IPS-18c (cell line): Measurements from ENCODE around the gene TMEM214.

Experiments used
- H3K4me3 ChIP-seq: 2 replicates; pipeline ENCODE4 v1.7.0; 2013; ENCODE audit warnings: low read depth, mild to moderate bottlenecking, low read length, moderate library complexity; ENCODE audit not compliant: insufficient read depth
- H3K9me3 ChIP-seq: one replicate; pipeline ENCODE4 v1.6.1; 2013; ENCODE audit warnings: mild to moderate bottlenecking, low read length, moderate library complexity; ENCODE audit not compliant: control insufficient read depth, insufficient read depth

TMEM214 gene

DNA sequence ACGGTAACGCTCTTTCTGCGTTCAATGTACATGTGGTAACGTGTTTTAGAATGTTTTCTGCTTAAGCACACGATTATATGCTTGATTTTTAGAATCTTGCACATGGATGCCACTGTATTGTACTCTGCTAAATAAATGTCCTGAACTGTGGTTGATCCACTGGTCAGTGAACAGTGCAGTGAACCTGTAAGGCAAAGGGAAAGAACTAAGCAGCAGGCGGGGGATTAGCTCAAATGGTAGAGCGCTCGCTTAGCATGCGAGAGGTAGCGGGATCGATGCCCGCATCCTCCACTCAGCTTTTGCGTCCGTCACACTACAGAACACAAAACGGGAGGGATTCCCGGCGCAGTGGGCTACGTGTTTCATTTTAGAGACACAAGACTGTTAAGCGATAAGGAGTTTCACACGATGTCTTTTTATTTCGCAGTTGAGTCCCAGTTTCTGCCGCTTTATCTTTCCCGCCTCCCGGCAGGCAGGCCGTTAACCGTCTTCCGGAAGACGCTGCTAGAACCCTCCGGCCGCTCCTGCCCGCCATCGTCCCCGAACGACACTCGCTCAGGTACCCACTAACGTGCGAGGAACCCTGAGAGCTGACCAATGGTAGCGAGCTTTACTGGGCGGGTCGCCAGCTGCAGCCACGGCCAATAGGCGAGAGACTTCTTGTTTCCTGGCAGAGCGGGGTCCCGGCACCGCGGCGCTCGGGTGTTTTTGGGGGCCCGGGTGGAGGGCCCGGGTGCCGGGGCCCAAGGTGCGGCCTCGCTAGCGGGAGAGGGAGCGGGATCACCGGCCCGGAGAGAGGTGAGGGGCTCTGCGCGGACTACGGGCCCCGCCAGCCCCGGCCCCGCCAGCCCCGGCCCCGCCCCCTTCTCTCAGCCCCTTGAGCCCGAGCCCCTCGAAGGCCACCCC is 18.5 kb downstream of the TMEM214 start, which contains the start of gene AGBL5:
Gene AGBL5 (plus strand): TSS at position 673 of the 906 bp plus-strand sequence. CDS start 1,291 bp downstream, outside the sequence.
- peak within 1 kb of the TSS; percentile 90 for H3K4me3 ChIP-seq
- H3K9me3 ChIP-seq = peaks cover 2% of the 10 kb centered on the region

GRCh38 chr2:27051902-27052645 is 19.3 kb downstream of the TMEM214 start:
- Histone ChIP-seq H3K4me3 (peak overlapping the region; percentile 90), H3K9me3 (peaks cover 2% of the 10 kb centered on the region)

- Histone ChIP-seq H3K9me3 (peaks cover 2% of the 10 kb centered on the region), H3K4me3 (no peak overlapping the region)
These were observed 20.6 kb downstream of the TMEM214 start for GRCh38 chr2:27053321-27053720.

GRCh38 chr2:27053776-27054175 is 21.0 kb downstream of the TMEM214 start:
- H3K9me3 ChIP-seq = peaks cover under 1% of the 10 kb centered on the region
- H3K4me3 ChIP-seq = no peak overlapping the region

DNA sequence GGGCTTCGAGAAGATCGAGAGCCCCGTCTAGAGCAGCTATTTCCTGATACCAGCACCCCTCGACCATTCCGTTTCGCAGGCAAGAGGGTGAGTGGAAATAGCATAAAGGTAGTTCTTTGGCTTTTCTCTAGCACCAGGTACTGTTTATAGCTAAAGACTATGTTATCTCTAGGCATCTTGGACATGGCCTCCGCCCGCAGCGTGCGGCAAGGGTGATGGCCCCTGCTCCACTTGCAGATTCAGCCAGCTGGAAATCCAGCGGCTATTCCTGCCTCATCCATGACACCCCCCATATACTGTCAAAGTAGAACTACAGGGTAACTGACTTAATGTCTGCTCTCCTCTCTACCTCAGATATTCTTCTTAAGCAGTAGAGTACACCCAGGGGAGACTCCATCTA is 22.0 kb downstream of the TMEM214 start:
- H3K9me3 ChIP-seq = no peaks in the 10 kb centered on the region
- H3K4me3 ChIP-seq = no peak overlapping the region

DNA sequence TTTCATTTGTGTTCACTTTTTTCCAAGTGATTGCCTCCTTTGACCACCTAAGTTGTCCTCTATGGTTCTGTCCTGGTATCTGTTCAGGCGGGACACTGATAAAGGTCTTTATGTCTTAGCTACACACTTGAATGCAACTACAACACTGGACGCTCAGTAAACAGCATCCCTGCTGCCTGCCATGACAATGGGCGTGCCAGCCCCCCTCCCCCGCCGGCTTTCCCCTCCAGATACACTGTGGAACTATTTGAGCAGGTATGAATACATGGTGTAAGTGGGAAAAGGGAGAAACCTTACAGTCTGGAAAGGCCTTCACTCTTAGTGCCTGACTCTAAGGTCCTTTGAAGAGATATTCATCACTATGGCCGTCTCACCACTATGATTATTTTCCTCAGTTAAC is 24.4 kb downstream of the TMEM214 start:
- H3K4me3 ChIP-seq = no peak overlapping the region
- H3K9me3 ChIP-seq = no peaks in the 10 kb centered on the region

- Histone ChIP-seq H3K9me3 (no peaks in the 10 kb centered on the region), H3K4me3 (no peak overlapping the region; the same call in 1 of the 2 replicates)
These were observed 25.4 kb downstream of the TMEM214 start for GRCh38 chr2:27058210-27058609.

- H3K4me3 ChIP-seq = no peak overlapping the region
- H3K9me3 ChIP-seq = no peaks in the 10 kb centered on the region
These were observed 26.5 kb downstream of the TMEM214 start for GRCh38 chr2:27059141-27059820.

DNA sequence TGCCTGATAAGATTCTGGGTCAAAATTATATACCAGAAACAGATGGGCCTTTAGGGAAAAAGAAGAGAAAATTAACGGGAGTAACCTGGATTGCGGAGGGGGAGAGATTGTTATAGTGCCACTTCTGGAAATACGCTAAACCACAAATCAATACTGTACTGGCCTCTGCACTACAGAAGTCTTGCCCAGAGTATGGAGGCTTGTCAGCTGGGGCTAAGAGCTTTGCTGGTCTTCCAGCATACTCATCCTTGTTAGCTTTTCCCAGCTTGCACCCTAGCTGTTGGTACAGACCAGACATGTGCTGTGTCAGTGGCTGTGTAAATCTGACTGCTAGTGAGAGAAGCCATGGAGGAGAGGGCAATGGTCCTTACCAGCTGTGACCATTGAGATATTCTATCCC is 27.6 kb downstream of the TMEM214 start:
- no peak overlapping the region for H3K4me3 ChIP-seq
- H3K9me3 ChIP-seq = no peaks in the 10 kb centered on the region

DNA sequence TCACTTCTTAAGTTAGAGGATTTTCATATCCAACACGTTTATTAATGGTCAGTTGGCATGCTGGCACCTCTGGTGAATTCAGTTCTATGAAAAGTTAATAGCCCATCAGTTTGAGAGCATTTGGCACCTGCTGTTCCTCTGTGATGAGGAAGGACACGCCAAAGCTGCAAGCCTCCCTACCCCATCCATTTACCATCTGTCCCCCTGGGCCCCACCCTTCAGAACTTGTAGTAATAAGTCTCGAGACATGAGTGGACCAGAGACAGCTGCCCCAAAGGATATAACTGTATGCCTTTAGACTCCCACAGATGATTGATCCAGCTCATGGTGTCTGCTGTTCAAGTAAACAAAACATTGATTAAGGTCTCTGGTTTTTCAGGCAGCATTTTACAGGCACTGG is 32.4 kb downstream of the TMEM214 start:
- Histone ChIP-seq H3K9me3 (no peaks in the 10 kb centered on the region), H3K4me3 (no peak overlapping the region)

DNA sequence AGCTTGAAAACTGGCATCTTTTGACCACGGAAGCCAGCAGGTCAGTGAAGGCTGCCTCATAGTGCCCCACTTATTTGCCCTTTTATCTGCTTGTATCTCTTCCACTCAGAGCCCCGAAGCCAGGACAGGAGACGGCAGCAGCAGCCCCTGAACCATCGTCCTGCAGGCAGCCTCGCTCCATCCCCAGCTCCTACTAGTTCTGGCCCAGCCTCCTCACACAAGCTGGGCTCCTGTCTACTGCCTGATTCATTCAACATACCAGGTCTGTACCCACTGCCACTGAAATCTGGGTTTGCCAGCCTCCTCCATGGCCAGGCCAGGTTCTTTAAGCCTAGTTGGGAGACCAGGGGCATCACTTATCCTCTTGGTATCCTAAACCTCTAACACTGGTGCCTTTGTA is 34.6 kb downstream of the TMEM214 start:
- Histone ChIP-seq H3K9me3 (no peaks in the 10 kb centered on the region), H3K4me3 (no peak overlapping the region)

DNA sequence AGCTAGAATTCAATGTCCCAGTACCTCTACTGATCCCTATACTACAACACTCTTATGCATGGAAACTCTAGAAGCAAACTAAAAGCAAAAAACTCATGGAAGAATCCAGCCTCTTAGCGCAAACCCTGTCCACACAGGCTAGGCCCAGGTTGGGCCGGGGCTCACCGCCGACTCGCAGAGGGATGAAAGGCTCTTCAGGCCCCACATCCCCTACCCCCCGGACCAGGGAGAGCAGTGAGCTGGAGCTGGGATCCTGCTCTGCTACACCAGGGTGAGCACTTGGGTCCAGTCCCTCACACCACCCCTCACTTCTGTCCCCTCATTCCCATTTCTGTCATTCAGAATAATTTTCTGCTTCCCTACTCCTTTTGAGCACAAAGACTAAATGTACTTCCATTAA is 36.7 kb downstream of the TMEM214 start:
- no peaks in the 10 kb centered on the region for H3K9me3 ChIP-seq
- no peak overlapping the region for H3K4me3 ChIP-seq

GRCh38 chr2:27069961-27070618 is 37.3 kb downstream of the TMEM214 start:
- Histone ChIP-seq H3K9me3 (no peaks in the 10 kb centered on the region), H3K4me3 (peak overlapping the region; percentile 99)

DNA sequence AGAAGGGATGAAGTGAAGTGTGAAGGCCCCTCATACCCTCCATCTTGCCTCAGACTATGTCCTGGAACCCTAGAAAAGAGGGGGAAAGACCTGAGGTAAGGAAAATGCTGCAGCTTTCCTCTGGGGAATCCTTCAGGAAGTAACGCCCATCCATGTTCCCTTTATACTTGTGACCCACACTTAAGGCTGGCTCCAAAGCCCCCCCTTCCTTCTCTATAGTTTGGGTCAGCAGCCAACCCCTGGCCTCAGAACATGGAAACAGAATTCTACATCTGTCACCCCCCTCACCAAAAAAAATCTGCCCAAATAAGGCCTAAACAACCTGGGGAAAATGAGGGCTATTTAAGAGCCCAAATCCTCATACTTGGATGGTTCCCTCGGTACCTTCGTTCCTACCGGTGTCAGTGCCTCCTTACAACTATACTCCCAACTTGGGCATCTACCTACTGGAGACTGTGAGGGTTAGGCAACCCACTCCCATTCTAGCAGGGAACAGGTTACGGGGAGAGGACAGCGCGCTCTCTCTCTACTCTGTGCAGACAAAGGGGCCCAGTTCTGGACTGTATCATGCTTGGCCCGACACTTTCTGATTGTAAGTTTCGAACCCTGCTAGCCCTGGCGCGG is 38.0 kb downstream of the TMEM214 start:
- no peaks in the 10 kb centered on the region for H3K9me3 ChIP-seq
- H3K4me3 ChIP-seq = peak overlapping the region; percentile 99

DNA sequence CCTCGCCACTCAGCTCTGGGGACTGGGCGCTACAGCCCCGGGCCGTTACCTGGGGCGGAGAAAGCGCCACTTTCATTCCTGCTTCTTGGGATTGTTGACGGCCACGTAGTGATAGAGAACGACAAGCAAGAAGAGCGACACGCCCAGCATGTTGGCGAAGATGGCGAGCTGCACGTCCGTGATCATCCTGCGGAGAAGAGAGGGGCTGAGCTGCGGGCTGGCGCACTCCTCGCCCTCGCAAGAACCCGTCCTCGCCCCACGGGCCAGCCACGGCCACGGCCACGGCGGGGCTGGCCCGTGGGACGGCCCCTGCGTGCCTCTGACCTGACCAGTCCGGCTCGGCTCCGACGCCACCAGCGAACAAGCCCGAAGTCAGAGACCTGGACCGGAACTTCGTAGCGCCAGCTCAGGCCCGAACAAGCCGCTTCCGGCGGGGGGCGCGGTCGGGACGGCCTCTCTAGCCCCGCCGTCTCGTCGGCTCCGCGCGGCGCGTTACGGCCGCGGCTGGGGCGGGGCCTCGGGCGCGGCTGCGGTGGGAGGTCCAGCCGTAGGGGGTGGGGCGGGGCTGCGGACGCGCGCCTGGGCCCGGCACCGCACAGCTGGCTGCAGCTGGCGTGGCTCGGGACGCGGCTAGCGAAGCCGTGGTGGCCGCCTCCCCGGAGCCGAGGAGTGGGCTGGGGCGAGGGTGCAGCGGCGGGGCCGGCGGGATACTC is 38.7 kb downstream of the TMEM214 start, which contains the start of gene OST4:
Gene OST4 (minus strand): TSS at position 378 of the 713 bp plus-strand sequence.
- H3K4me3 ChIP-seq = peak within 1 kb of the TSS; percentile 99
- H3K9me3 ChIP-seq = no peaks in the 10 kb centered on the region
